CD4-positive, alpha-beta T cell treated with Interleukin-2 at 100 ng/mL for 4 hours (primary cell): Measurements from ENCODE around the gene MAGT1.
"Not testable (repeated sequence)": the region's sequence is repeated elsewhere in the genome, so short reads cannot be mapped to it uniquely, and the experiment has no call there.

Experiments used
- DNase-seq: peaks from one replicate; pipeline ENCODE4 v3.0.0-alpha.2; 2020; ENCODE audit warnings: low spot score

MAGT1 gene

GRCh38 chrX:77894921-77895886 lies at the start of gene MAGT1:
MAGT1 (minus strand) TSS chrX:77895435; CDS start chrX:77895410, 25 bp downstream.
- peak; percentile 95 for DNase-seq

- DNase-seq = not testable (repeated sequence)
Observed at GRCh38 chrX:77945031-77945430, 49.8 kb upstream of the MAGT1 start.

- no peak for DNase-seq
Observed at GRCh38 chrX:77938083-77938680, 42.9 kb upstream of the MAGT1 start.

- no peak for DNase-seq
Observed at GRCh38 chrX:77937291-77937690, 42.1 kb upstream of the MAGT1 start.

- no peak for DNase-seq
Observed at GRCh38 chrX:77936299-77936698, 41.1 kb upstream of the MAGT1 start.

DNA sequence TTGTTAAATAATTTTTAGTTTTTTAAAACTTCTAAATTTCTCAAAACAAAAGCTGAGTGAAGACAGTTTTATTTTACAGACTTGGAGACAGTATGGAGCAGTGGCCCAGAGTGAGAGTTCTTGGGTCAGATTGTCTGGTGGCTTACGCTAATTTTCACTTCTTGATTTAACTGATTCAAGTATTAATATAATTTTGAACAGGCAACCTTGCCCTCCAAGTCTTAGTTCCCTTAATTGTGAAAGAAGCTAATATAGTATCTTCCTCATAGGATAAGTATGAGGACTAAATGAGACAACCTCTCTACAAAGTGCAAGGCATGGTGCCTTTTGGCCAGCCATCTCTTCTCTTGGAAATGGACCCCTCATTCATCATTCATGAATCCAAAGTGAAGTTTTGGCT lies 40.7 kb upstream of the MAGT1 start:
- DNase-seq = no peak

DNA sequence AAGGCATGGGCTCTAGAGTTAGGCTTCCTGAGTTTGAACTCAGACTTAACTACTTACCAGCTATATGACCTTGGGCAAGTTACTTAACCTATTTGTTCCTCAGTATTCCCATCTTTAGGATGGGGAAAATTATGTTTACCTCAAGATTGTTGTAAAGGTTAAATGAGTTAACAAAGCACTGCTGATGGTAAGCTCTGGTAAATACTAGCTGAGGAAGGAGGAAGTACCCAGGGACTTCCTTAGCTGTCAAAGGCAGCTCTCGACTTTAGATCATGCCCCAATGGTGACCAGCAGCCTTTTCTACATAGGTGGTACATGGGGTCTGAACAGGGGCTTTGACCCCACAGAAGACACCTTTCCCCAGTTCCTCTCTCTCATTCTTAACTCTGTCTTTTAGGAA lies 35.3 kb upstream of the MAGT1 start:
- DNase-seq = no peak

- DNase-seq = no peak
Observed at GRCh38 chrX:77925764-77926163, 30.5 kb upstream of the MAGT1 start.

- DNase-seq = no peak
Observed at GRCh38 chrX:77924320-77924859, 29.2 kb upstream of the MAGT1 start.

DNA sequence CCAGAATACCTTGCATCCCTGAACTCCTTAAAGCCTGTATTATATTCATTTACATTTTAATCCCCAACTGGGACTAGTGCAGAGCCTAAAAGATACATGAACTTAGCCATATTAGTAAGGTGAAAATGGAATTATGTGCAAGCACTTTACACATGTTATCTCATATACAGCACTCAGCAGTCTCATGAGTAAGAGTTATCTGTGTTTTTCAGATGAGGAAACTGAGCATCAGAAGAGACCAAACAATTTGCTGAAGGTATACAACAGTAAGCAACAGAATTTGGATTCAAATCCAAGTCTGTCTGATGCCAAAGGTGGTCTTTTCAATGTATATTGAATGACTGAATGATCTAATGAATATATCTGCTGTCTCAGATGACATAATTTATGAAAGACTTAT lies 27.6 kb upstream of the MAGT1 start:
- DNase-seq = no peak

- DNase-seq = not testable (repeated sequence)
Observed at GRCh38 chrX:77919370-77919769, 24.1 kb upstream of the MAGT1 start.

DNA sequence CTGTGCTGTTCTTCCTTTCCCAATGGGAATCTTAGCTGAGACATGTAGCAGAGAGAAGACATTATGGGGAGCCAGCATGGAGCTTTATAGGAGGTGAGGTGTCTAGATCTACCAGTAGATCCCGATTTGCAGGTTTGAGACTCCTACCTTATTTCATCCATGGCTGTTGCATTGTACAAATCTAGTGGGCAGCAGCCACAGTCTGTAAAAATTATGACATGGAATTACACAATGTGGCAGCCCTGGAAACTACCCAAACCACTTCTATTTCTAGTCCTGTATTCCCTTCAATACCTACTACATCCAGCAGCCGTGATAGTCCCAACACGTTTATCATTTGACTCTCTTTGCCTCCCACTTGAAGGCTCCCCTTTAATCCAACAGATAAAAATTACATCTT lies 23.3 kb upstream of the MAGT1 start:
- DNase-seq = no peak

DNA sequence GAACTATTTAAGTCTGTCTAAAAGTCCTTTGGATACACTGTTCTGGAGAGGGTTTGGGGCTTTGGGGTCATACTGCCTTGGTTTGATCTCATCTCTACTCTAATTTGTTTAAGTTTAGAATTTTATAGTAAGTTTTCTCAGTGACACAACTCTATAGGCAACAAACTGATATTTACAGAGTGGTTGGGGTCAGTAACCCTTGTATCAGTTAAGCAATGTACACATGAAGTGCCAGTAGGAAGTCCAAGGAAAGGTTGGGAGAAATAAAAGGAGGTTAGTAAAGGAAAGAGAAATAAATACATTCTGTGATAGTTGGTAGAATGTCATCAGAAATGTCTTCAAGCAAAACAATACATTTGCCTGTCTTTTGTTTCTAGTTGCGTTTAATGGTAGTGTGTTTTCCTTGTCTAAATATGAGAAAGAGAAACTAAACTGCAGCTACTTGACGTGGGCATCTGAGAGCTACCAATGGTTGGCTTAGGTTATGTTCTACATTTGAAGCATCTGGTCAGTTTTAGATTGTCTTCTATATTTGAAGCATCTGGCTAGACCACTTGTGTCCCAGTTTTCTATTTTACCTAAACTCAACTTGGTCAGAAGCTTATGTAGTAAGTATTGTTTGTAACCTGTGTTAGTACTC lies 22.2 kb upstream of the MAGT1 start:
- DNase-seq = no peak

DNA sequence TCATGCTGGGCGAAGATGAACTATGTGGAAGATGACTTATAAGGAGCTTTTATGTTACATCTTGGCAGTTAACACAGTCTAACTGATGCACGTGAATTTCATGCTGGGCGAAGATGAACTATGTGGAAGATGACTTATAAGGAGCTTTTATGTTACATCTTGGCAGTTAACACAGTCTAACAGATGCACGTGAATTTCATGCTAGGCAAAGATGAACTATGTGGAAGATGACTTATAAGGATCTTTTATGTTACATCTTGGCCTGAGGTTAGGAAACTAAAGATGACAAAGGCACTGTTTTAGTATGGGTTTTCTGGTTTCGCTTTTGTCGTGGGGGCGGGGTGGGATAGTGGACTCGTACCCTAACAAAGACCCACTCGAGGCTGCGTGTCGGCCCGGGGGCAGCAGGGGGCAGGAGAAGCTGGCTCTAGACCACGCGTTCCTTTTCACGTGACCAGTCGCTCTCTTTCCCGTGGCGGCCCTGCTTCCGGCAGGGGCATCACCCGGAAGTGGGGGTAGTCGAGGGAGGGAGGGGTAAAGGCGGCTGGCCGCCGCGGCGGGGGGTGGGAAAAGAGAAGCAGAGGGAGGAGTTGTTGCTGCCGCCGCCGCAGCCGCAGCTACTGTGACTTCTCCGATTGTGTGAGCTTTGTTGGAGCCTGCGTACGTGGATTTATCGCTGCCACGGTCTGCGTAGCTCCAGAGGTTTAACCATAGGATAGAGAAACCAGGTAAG lies 15.0 kb upstream of the MAGT1 start, which contains the start of gene ATP7A:
Gene ATP7A, plus strand, starts transcription at position 586 of the 733 bp plus-strand sequence. CDS start 60,949 bp downstream, outside the sequence.
- DNase-seq = peak; percentile 93

DNA sequence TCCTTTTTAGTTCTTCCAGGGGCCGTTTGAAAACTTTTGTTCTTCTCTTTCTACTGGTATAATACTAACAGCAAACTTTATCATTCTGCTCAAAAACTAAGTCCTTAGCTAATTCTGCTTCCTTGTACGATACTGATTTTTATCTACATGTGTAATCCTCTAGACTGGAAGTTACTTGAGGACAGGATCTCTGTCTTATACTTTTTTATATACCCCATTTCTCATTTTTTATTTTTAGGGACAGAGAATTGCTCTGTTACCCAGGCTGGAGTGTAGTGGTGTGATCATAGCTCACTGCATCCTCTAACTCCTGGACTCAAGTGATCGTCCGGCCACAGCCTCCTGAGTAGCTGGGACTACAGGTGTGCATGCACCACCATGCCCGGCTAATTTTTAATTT lies 6.3 kb upstream of the MAGT1 start:
- DNase-seq = no peak

DNA sequence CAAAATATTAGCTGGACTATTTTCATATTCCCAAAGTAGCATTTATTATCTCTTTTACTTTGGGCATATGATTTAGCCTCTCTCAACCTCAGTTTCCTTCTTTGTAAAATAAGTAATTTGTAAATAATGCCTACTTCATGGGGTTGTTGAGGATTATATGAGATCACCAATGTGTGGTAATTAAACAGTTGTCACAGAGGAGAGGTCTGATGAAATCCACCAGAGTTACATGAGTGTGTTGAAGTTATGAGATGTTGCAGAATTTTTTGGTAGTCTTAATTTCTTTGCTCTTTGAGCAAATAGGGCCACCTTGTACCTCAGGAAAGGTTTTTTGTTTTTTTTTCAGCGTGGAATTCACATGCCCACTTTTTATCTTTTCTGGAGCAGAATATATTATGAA lies 5.5 kb upstream of the MAGT1 start:
- no peak for DNase-seq

DNA sequence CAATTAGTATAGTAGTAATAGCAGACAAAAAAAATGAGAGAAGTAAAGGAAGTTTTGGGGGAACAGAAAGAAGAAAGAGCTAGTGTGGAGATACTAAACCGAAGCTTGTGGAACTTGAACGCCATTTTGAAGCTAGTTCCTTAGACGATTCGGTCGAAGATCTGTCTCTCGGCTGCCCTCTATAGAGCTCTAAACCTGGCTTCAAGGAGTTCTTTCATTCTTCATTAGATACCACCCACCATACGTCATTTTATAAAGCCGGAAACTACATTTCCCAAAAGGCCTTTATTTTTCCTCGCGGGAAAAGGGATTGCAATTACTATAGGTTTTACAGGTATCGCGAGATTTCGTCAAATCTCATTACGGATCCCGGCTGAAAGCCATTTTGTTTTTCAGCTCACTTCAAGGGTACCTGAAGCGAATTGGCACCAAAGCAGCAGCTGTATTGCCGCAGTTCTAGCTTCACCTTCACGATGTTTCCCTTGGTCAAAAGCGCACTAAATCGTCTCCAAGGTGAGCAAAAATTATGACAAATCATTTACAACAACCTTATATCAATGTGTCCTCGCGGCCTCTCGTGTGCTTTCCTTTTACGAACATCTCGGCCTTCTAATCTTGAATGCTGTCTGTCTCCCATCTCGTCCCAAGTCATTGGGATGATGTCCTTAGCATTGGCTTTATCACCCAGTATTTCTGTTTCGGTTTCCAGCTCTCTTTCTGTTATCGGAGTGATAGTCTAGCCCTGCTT lies 4.0 kb upstream of the MAGT1 start, which contains the start of gene COX7B:
Gene COX7B, plus strand, starts transcription at position 388 of the 748 bp plus-strand sequence. Its CDS starts 86 bp downstream, at position 474.
- peak; percentile 93 for DNase-seq

DNA sequence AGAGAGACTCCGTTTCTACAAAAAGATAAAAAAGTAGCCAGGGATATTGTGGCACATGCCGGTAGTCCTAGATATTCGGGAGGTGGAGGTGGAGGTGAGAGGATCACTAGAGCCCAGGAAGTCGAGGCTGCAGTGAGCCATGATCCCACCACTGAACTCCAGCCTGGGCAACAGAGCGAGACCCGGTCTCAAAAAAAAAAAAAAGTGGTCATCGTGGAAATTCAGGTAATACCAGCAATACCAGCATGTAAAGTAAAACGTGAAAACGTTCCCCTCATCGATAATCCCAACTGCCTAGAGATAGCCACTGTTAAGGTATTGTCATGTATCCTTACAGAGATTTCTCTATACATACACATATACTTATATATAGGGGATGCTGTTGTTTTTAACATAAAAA lies 1.5 kb downstream of the MAGT1 start:
- DNase-seq = no peak

- no peak for DNase-seq
Observed at GRCh38 chrX:77892887-77893286, 2.3 kb downstream of the MAGT1 start.

GRCh38 chrX:77881418-77881817 lies 13.8 kb downstream of the MAGT1 start:
- DNase-seq = not testable (repeated sequence)

DNA sequence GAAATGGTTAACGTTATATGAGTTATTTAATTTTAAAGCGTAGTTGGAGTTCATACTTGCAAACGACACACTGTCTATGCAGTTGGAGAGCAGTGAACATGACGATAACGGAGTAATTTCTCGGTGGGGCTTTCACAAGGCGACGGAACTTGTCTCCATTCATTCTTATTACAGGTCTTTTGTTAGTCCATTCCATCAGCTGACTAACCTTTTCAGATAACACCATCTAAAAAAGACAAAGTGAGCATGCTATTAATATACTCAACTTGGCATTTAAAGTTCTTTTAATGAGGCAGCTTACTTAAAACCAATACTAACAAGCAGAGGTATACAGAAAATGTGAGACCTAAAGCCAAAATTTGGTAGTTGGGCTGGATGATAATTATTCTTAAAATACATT lies 19.9 kb downstream of the MAGT1 start:
- no peak for DNase-seq
